ENCODE measurements around the gene SFI1. TPM values are rescaled to one million over a fixed set of nuclear protein-coding genes. Genes with fewer than 3 reads are reported as not detected.

Gene SFI1
- total and polyA plus RNA-seq, 8 donors: 10.8 to 60.3 (median 16.4) TPM

GRCh38 chr22:31449506-31449905 is 46.8 kb upstream of the SFI1 start:
- WGBS, 2 donors: 92 to 97% methylated on average over 4 of the region's 4 CpGs

GRCh38 chr22:31451709-31452571 is 44.4 kb upstream of the SFI1 start:
- no peak for TF ChIP-seq CTCF (IDR thresholded peaks at IDR 0.05)
- H3K4me3 ChIP-seq: no peak overlapping the region
- intact Hi-C loops (cut with DNase I): no loop called here
- peak in 1 of 6 donors; percentile 8 for DNase-seq
- no peaks in the 10 kb centered on the region for H3K27me3 ChIP-seq
- peak in 3 of 4 donors; percentile 69 to 73 (median 72) for ATAC-seq
- FAIRE-seq: no peak
- 66 to 77% methylated on average over 5 of the region's 5 CpGs for WGBS, 2 donors
- no peaks in the 10 kb centered on the region for H3K4me1 ChIP-seq
- no peaks in the 10 kb centered on the region for H3K9me3 ChIP-seq
- peaks cover 4 to 32% (median 9%) of the 10 kb centered on the region in 3 donors for H3K36me3 ChIP-seq
- H3K27ac ChIP-seq: no peak overlapping the region

More at GRCh38 chr22:31449506-31449905, 46.8 kb upstream of the SFI1 start:
- DNase-seq (no peak), FAIRE-seq (no peak), ATAC-seq (no peak)
- Histone ChIP-seq H3K27ac (no peak overlapping the region), H3K9me3 (no peaks in the 10 kb centered on the region), H3K36me3 (peaks cover 4 to 25% (median 4%) of the 10 kb centered on the region in 3 donors), H3K27me3 (no peaks in the 10 kb centered on the region), H3K4me1 (no peaks in the 10 kb centered on the region), H3K4me3 (no peak overlapping the region)
- no peak for TF ChIP-seq CTCF (IDR thresholded peaks at IDR 0.05)
- intact Hi-C loops (cut with DNase I): no loop called here

GRCh38 chr22:31461699-31462098 is 34.6 kb upstream of the SFI1 start:
- H3K9me3 ChIP-seq: no peaks in the 10 kb centered on the region
- H3K4me1 ChIP-seq: no peaks in the 10 kb centered on the region
- no peak overlapping the region for H3K4me3 ChIP-seq
- no peak for FAIRE-seq
- 96 to 99% methylated on average over 3 of the region's 3 CpGs for WGBS, 2 donors
- H3K27me3 ChIP-seq: no peaks in the 10 kb centered on the region
- no peak for TF ChIP-seq CTCF (IDR thresholded peaks at IDR 0.05)
- no peak for ATAC-seq
- DNase-seq: no peak
- intact Hi-C loops (cut with DNase I): loop anchor here in 1 of 3 donors (10.0 kb wide), 1 partner anchor 47 kb away; no protein-coding TSS in a partner anchor
- H3K27ac ChIP-seq: no peak overlapping the region
- H3K36me3 ChIP-seq: peaks cover 2 to 46% (median 19%) of the 10 kb centered on the region in 3 donors

- intact Hi-C loops (cut with DNase I): loop anchor here in 1 of 3 donors (10.0 kb wide), 1 partner anchor 51 kb away; no protein-coding TSS in a partner anchor
- peaks cover 2 to 27% (median 19%) of the 10 kb centered on the region in 3 donors for H3K36me3 ChIP-seq
- 95 to 96% methylated on average over 2 of the region's 2 CpGs for WGBS, 2 donors
Measured at GRCh38 chr22:31465307-31465706, 31.0 kb upstream of the SFI1 start.

More at GRCh38 chr22:31465307-31465706, 31.0 kb upstream of the SFI1 start:
- no peak for TF ChIP-seq CTCF (IDR thresholded peaks at IDR 0.05)
- no peak overlapping the region for H3K27ac ChIP-seq
- H3K4me3 ChIP-seq: no peak overlapping the region
- no peak for FAIRE-seq
- no peaks in the 10 kb centered on the region for H3K4me1 ChIP-seq
- DNase-seq: no peak
- no peak for ATAC-seq
- no peaks in the 10 kb centered on the region for H3K27me3 ChIP-seq
- H3K9me3 ChIP-seq: no peaks in the 10 kb centered on the region

Measured in pancreas (tissue), 10 donors.